Left renal cortex interstitium (tissue), 4 donors: ENCODE data around the gene BET1L. TPM values are rescaled to one million over a fixed set of nuclear protein-coding genes. Genes with fewer than 3 reads are reported as not detected.
"Not testable (repeated sequence)": the region's sequence is repeated elsewhere in the genome, so short reads cannot be mapped to it uniquely, and the experiment has no call there.

Experiments
- DNase-seq, 4 donors: peaks; one replicate each; pipeline ENCODE4 v3.0.0-alpha.2; 2013; ENCODE audit warnings: low read depth in 4 of 4, low spot score in 2 of 4, missing footprints in 1 of 4
- polyA plus RNA-seq, 4 donors: library from polyadenylated mRNA; unstranded; fragments of 120-200 nt; gene quantifications; one replicate each; pipeline ENCODE4 v1.2.1, GENCODE V29; 2013; ENCODE audit not compliant: insufficient read length in 4 of 4

The BET1L gene
- polyA plus RNA-seq, 4 donors = 43.8 to 46.2 (median 45.7) TPM

GRCh38 chr11:199004-199581, 8.1 kb downstream of the BET1L start:
- DNase-seq = no peak

- DNase-seq = no peak
Measured at GRCh38 chr11:198236-198806, 8.9 kb downstream of the BET1L start.

- no peak for DNase-seq
Measured at GRCh38 chr11:197741-198235, 9.4 kb downstream of the BET1L start.

- no peak for DNase-seq
Measured at GRCh38 chr11:196786-197731, 10.1 kb downstream of the BET1L start.

- DNase-seq = not testable (repeated sequence)
Measured at GRCh38 chr11:193481-193880, 13.7 kb downstream of the BET1L start.

- DNase-seq = not testable (repeated sequence)
Measured at GRCh38 chr11:192674-193128, 14.5 kb downstream of the BET1L start, which contains the start of gene SCGB1C1. Gene SCGB1C1, plus strand, starts transcription at chr11:193078. Its CDS starts 22 bp downstream, at chr11:193100.

GRCh38 chr11:191490-192478, 15.4 kb downstream of the BET1L start:
- not testable (repeated sequence) for DNase-seq

GRCh38 chr11:190546-190945, 16.7 kb downstream of the BET1L start:
- DNase-seq = not testable (repeated sequence)

- DNase-seq = not testable (repeated sequence)
Measured at GRCh38 chr11:189843-190311, 17.3 kb downstream of the BET1L start.

GRCh38 chr11:189200-189783, 17.9 kb downstream of the BET1L start:
- DNase-seq = not testable (repeated sequence)

GRCh38 chr11:180242-180641, 27.0 kb downstream of the BET1L start:
- DNase-seq = not testable (repeated sequence)

Other genes with a start within 250 kb of the BET1L start
- under 1 TPM in 3 of 4 donors, not detected in 1; 0.44 to 0.83 (median 0.48) TPM for gene SCGB1C1, start 14.3 kb downstream of the BET1L start, polyA plus RNA-seq
- 10 to 100 TPM; 75.7 to 94.6 (median 91.7) TPM for gene RIC8A, start 309 bp upstream of the BET1L start, polyA plus RNA-seq
- 10 to 100 TPM; 26.4 to 42.9 (median 32.8) TPM for gene SIRT3, start 28.9 kb upstream of the BET1L start, polyA plus RNA-seq
- gene PSMD13, start 29.6 kb upstream of the BET1L start, polyA plus RNA-seq = 100 to 1,000 TPM; 132 to 167 (median 139) TPM
- under 1 TPM; 0.10 to 0.71 (median 0.47) TPM for gene NLRP6, start 71.0 kb upstream of the BET1L start, polyA plus RNA-seq
- gene PGGHG, start 81.7 kb upstream of the BET1L start, polyA plus RNA-seq = 10 to 100 TPM; 11.1 to 25.5 (median 23.5) TPM
- under 1 TPM in 2 of 4 donors, not detected in 2; 0.21 to 0.65 TPM for gene IFITM5, start 92.1 kb upstream of the BET1L start, polyA plus RNA-seq
- 100 to 1,000 TPM; 162 to 301 (median 211) TPM for gene IFITM2, start 100.4 kb upstream of the BET1L start, polyA plus RNA-seq
- 10 to 100 TPM; 32.6 to 43.2 (median 37.8) TPM for gene IFITM1, start 106.6 kb upstream of the BET1L start, polyA plus RNA-seq
- gene IFITM3, start 113.5 kb upstream of the BET1L start, polyA plus RNA-seq = 100 to 1,000 TPM; 301 to 603 (median 391) TPM
- 10 to 100 TPM; 42.6 to 87.5 (median 82.0) TPM for gene B4GALNT4, start 162.1 kb upstream of the BET1L start, polyA plus RNA-seq
- 1 to 10 TPM; 4.0 to 8.4 (median 7.2) TPM for gene PKP3, start 186.8 kb upstream of the BET1L start, polyA plus RNA-seq
- 10 to 100 TPM; 31.7 to 54.7 (median 48.5) TPM for gene SIGIRR, start 207.6 kb upstream of the BET1L start, polyA plus RNA-seq
- gene ANO9, start 234.6 kb upstream of the BET1L start, polyA plus RNA-seq = 10 to 100 TPM in 2 of 4 donors, 1 to 10 TPM in 2; 6.1 to 16.5 (median 12.2) TPM
- gene PTDSS2, start 242.9 kb upstream of the BET1L start, polyA plus RNA-seq = 10 to 100 TPM; 24.6 to 44.2 (median 37.2) TPM